GF-D8 (cell line): ENCODE measurements around the gene ETDC.
A peak's percentile ranks its signal among the peaks of the same experiment; 100 is the strongest.
"Not testable (repeated sequence)": the region's sequence is repeated elsewhere in the genome, so short reads cannot be mapped to it uniquely, and the experiment has no call there.

Experiments used
- DNase-seq: peaks from one replicate; lab custom pipeline; 2025; lab: John Stamatoyannopoulos, UW

Gene ETDC

GRCh38 chrX:135309430-135309923 is at the start of gene ETDC:
Gene ETDC (plus strand): TSS chrX:135309480. CDS start chrX:135309480, 0 bp downstream.
- DNase-seq: no peak

- not testable (repeated sequence) for DNase-seq
Measured at GRCh38 chrX:135260976-135261375, 48.3 kb upstream of the ETDC start.

- not testable (repeated sequence) for DNase-seq
Measured at GRCh38 chrX:135263376-135263775, 45.9 kb upstream of the ETDC start.

GRCh38 chrX:135264206-135264605 is 45.1 kb upstream of the ETDC start:
- no peak for DNase-seq

- no peak for DNase-seq
Measured at GRCh38 chrX:135273162-135273561, 36.1 kb upstream of the ETDC start.

- peak; percentile 17 for DNase-seq
Measured at GRCh38 chrX:135275973-135276372, 33.3 kb upstream of the ETDC start.

GRCh38 chrX:135287266-135287823 is 21.9 kb upstream of the ETDC start:
- DNase-seq: no peak

- DNase-seq: no peak
Measured at GRCh38 chrX:135295238-135295943, 13.9 kb upstream of the ETDC start.

- DNase-seq: no peak
Measured at GRCh38 chrX:135295944-135296305, 13.4 kb upstream of the ETDC start.

GRCh38 chrX:135302269-135302873 is 6.9 kb upstream of the ETDC start:
- no peak for DNase-seq

GRCh38 chrX:135304741-135305140 is 4.5 kb upstream of the ETDC start:
- no peak for DNase-seq

- DNase-seq: peak; percentile 23
Measured at GRCh38 chrX:135307171-135307570, 2.1 kb upstream of the ETDC start.

- no peak for DNase-seq
Measured at GRCh38 chrX:135308345-135308855, 880 bp upstream of the ETDC start.

- no peak for DNase-seq
Measured at GRCh38 chrX:135315864-135316263, 6.6 kb downstream of the ETDC start.

- no peak for DNase-seq
Measured at GRCh38 chrX:135324463-135324862, 15.2 kb downstream of the ETDC start.

GRCh38 chrX:135325036-135325818 is 15.9 kb downstream of the ETDC start:
- not testable (repeated sequence) for DNase-seq

GRCh38 chrX:135327299-135327698 is 18.0 kb downstream of the ETDC start:
- no peak for DNase-seq

GRCh38 chrX:135328421-135329005 is 19.2 kb downstream of the ETDC start:
- no peak for DNase-seq

GRCh38 chrX:135330706-135331105 is 21.4 kb downstream of the ETDC start:
- no peak for DNase-seq

GRCh38 chrX:135331525-135331924 is 22.2 kb downstream of the ETDC start:
- no peak for DNase-seq

GRCh38 chrX:135340831-135341230 is 31.6 kb downstream of the ETDC start:
- no peak for DNase-seq

- DNase-seq: no peak
Measured at GRCh38 chrX:135345107-135345589, 35.9 kb downstream of the ETDC start.
